Osteocyte (in vitro differentiated cells): ENCODE data around the gene RNF145. TPM values are rescaled to one million over a fixed set of nuclear protein-coding genes. Genes with fewer than 3 reads are reported as not detected.

ENCODE experiments used
- DNase-seq: peaks from one replicate; pipeline ENCODE4 v3.0.0; 2021; ENCODE audit warnings: mixed read lengths; ENCODE audit not compliant: unreplicated experiment; ENCODE audit errors: extremely low spot score
- H3K27ac Mint-ChIP-seq: one replicate; pipeline ENCODE4 v1.8.0; 2021; ENCODE audit warnings: mild to moderate bottlenecking, mixed read lengths; ENCODE audit not compliant: unreplicated experiment
- H3K27me3 Mint-ChIP-seq: one replicate; pipeline ENCODE4 v1.8.0; 2021; ENCODE audit warnings: mixed read lengths; ENCODE audit not compliant: unreplicated experiment
- H3K36me3 Mint-ChIP-seq: one replicate; pipeline ENCODE4 v1.8.0; 2021; ENCODE audit warnings: mixed read lengths; ENCODE audit not compliant: unreplicated experiment
- H3K4me1 Mint-ChIP-seq: one replicate; pipeline ENCODE4 v1.8.0; 2021; ENCODE audit warnings: mixed read lengths; ENCODE audit not compliant: unreplicated experiment
- H3K4me3 Mint-ChIP-seq: one replicate; pipeline ENCODE4 v1.8.0; 2021; ENCODE audit warnings: mild to moderate bottlenecking, moderate library complexity, mixed read lengths; ENCODE audit not compliant: unreplicated experiment
- H3K9me3 Mint-ChIP-seq: one replicate; pipeline ENCODE4 v1.8.0; 2021; ENCODE audit warnings: mixed read lengths; ENCODE audit not compliant: unreplicated experiment
- total RNA-seq: library from RNA; stranded (reverse); gene quantifications from 2 replicates; pipeline ENCODE4 v1.2.1, GENCODE V29; 2021
- TF ChIP-seq, protein P1 (sequence below): fragments of 200-600 bp; sonication (generic); IDR thresholded peaks from 2 replicates; pipeline ENCODE4 v1.5.0; 2021; ENCODE audit warnings: antibody characterized with exemption, mild to moderate bottlenecking, moderate library complexity

The RNF145 gene
- total RNA-seq, 1 donor from 2014 or later: 93.4 TPM

DNA sequence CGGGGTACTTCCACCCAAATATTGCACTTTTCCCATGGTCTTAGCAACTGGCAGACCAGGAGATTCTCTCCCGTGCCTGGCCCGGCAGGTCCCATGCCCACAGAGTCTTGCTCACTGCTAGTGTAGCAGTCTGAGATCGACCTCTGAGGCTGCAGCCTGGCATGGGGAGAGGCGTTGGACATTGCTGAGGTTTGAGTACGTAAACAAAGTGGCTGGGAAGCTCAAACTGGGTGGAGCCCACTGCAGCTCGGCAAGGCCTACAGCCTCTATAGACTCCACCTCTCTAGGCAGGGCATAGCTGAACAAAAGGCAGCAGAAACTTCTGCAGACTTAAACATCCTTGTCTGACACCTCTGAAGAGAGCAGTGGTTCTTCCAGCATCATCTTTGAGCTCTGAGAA is 69.6 kb downstream of the RNF145 start:
- Mint-ChIP-seq H3K27ac (no peak overlapping the region), H3K4me1 (peaks cover 5% of the 10 kb centered on the region), H3K4me3 (no peak overlapping the region), H3K27me3 (peaks cover 40% of the 10 kb centered on the region), H3K9me3 (peaks cover 12% of the 10 kb centered on the region), H3K36me3 (no peaks in the 10 kb centered on the region)
- TF ChIP-seq, protein P1, sequence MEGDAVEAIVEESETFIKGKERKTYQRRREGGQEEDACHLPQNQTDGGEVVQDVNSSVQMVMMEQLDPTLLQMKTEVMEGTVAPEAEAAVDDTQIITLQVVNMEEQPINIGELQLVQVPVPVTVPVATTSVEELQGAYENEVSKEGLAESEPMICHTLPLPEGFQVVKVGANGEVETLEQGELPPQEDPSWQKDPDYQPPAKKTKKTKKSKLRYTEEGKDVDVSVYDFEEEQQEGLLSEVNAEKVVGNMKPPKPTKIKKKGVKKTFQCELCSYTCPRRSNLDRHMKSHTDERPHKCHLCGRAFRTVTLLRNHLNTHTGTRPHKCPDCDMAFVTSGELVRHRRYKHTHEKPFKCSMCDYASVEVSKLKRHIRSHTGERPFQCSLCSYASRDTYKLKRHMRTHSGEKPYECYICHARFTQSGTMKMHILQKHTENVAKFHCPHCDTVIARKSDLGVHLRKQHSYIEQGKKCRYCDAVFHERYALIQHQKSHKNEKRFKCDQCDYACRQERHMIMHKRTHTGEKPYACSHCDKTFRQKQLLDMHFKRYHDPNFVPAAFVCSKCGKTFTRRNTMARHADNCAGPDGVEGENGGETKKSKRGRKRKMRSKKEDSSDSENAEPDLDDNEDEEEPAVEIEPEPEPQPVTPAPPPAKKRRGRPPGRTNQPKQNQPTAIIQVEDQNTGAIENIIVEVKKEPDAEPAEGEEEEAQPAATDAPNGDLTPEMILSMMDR: no peak
- no peak for DNase-seq

- Mint-ChIP-seq H3K9me3 (peaks cover 5% of the 10 kb centered on the region), H3K4me3 (no peak overlapping the region), H3K4me1 (peaks cover 21% of the 10 kb centered on the region), H3K36me3 (no peaks in the 10 kb centered on the region), H3K27ac (no peak overlapping the region), H3K27me3 (peaks cover 7% of the 10 kb centered on the region)
- DNase-seq: no peak
- TF ChIP-seq, protein P1: no peak
Observed at GRCh38 chr5:159135896-159136531, 73.3 kb downstream of the RNF145 start.

GRCh38 chr5:159133041-159133741 is 76.2 kb downstream of the RNF145 start:
- H3K4me3 Mint-ChIP-seq: no peak overlapping the region
- DNase-seq: no peak
- H3K9me3 Mint-ChIP-seq: no peaks in the 10 kb centered on the region
- no peaks in the 10 kb centered on the region for H3K36me3 Mint-ChIP-seq
- TF ChIP-seq, protein P1: peak; percentile 82
- no peaks in the 10 kb centered on the region for H3K27me3 Mint-ChIP-seq
- peak overlapping the region; percentile 32 for H3K27ac Mint-ChIP-seq
- peaks cover 22% of the 10 kb centered on the region for H3K4me1 Mint-ChIP-seq

GRCh38 chr5:159132429-159133040 is 76.8 kb downstream of the RNF145 start:
- Mint-ChIP-seq H3K4me1 (peaks cover 22% of the 10 kb centered on the region), H3K4me3 (no peak overlapping the region), H3K36me3 (no peaks in the 10 kb centered on the region), H3K9me3 (no peaks in the 10 kb centered on the region), H3K27me3 (no peaks in the 10 kb centered on the region), H3K27ac (peak overlapping the region; percentile 32)
- TF ChIP-seq, protein P1: no peak
- no peak for DNase-seq

- Mint-ChIP-seq H3K27ac (peak overlapping the region; percentile 32), H3K4me1 (peaks cover 22% of the 10 kb centered on the region), H3K9me3 (no peaks in the 10 kb centered on the region), H3K36me3 (no peaks in the 10 kb centered on the region), H3K27me3 (no peaks in the 10 kb centered on the region), H3K4me3 (no peak overlapping the region)
- DNase-seq: no peak
- TF ChIP-seq, protein P1: no peak
Observed at GRCh38 chr5:159131951-159132350, 77.4 kb downstream of the RNF145 start.
